Lung (tissue), 12 donors: ENCODE measurements around the gene PROX2. TPM values are rescaled to one million over a fixed set of nuclear protein-coding genes. Genes with fewer than 3 reads are reported as not detected.

Source experiments
- ATAC-seq: fragments of 200-7000 bp; cut with Tn5 transposase; one replicate; pipeline ENCODE4 v1.9.1; 2020; ENCODE audit warnings: moderate number of reproducible peaks; ENCODE audit not compliant: insufficient read depth, low FRiP score
- DNase-seq, 3 donors: peaks; one replicate each; pipeline ENCODE4 v3.0.0-alpha.2; 2013 to 2017
- H3K27ac ChIP-seq, 2 donors: one replicate each; pipeline ENCODE4 v1.5.1; 2013; ENCODE audit warnings: mild to moderate bottlenecking in 2 of 2, moderate library complexity in 2 of 2, control low read depth in 1 of 2, inconsistent platforms in 1 of 2, low read depth in 1 of 2, low read length in 1 of 2
- H3K27me3 ChIP-seq, 3 donors: one replicate each; pipeline ENCODE4 v1.5.1; 2013; ENCODE audit warnings: low read length in 2 of 3; ENCODE audit not compliant: control insufficient read depth in 3 of 3, insufficient read depth in 3 of 3
- H3K36me3 ChIP-seq, 4 donors: one replicate each; pipeline ENCODE4 v1.5.1; 2013; ENCODE audit warnings: low read length in 4 of 4, mild to moderate bottlenecking in 1 of 4, moderate library complexity in 1 of 4; ENCODE audit not compliant: control insufficient read depth in 4 of 4, insufficient read depth in 4 of 4
- H3K4me1 ChIP-seq, 5 donors: one replicate each; pipeline ENCODE4 v1.5.1; 2013; ENCODE audit warnings: low read length in 5 of 5, mild to moderate bottlenecking in 2 of 5, moderate library complexity in 1 of 5; ENCODE audit not compliant: control insufficient read depth in 5 of 5, insufficient read depth in 5 of 5
- H3K4me3 ChIP-seq: one replicate; pipeline ENCODE4 v1.5.1; 2013; ENCODE audit warnings: mild to moderate bottlenecking, control low read depth, moderate library complexity
- H3K9ac ChIP-seq, 2 donors: one replicate each; pipeline ENCODE4 v1.5.1; 2013; ENCODE audit warnings: low read length in 2 of 2, control low read depth in 1 of 2; ENCODE audit not compliant: insufficient read depth in 1 of 2
- H3K9me3 ChIP-seq, 4 donors: one replicate each; pipeline ENCODE4 v1.5.1; 2013; ENCODE audit warnings: low read length in 3 of 4, mild to moderate bottlenecking in 1 of 4, moderate library complexity in 1 of 4; ENCODE audit not compliant: control insufficient read depth in 4 of 4, insufficient read depth in 3 of 4
- WGBS, 2 donors: extraction: QIAGEN DNeasy Blood & Tissue Kit; methylation state at CpG; one replicate each; pipeline ENCODE4 v1.1.7; 2013; 5-methylcytosine and 5-hydroxymethylcytosine counted together
- polyA plus RNA-seq, 2 donors: library from polyadenylated mRNA; stranded (reverse); fragments of 200-250 nt; gene quantifications; one replicate each; pipeline ENCODE4 v1.2.1, GENCODE V29; 2013
- total RNA-seq, 2 donors: library from RNA; depleted of rRNA in 1 of 2; stranded (reverse); fragments of >200 nt in 1 of 2; gene quantifications; one replicate each; pipeline ENCODE4 v1.2.1, GENCODE V29; 2014 to 2021
- TF ChIP-seq, protein P1 (sequence below): IDR thresholded peaks from 2 replicates; pipeline ENCODE4 v1.5.1; 2012; ENCODE audit warnings: mild to moderate bottlenecking; ENCODE audit errors: control extremely low read depth, extremely low read depth
- donor health status: control.
- donor health status: control.
- donor health status: Bipolar disorder and iron deficiency.
- donor health status: healthy.
- donor health status: DM: yes; HTN: yes; CAD: no.

PROX2 gene
- total and polyA plus RNA-seq, 4 donors = 0.01 to 0.09 TPM; not detected in 2

GRCh38 chr14:74832849-74833248 lies 43.1 kb downstream of the PROX2 start:
- Histone ChIP-seq H3K9ac (no peak overlapping the region), H3K9me3 (no peaks in the 10 kb centered on the region), H3K27me3 (no peaks in the 10 kb centered on the region), H3K4me1 (no peaks in the 10 kb centered on the region), H3K27ac (no peak overlapping the region), H3K4me3 (no peak overlapping the region), H3K36me3 (peaks cover 9 to 36% (median 18%) of the 10 kb centered on the region in 4 donors)
- TF ChIP-seq, protein P1, sequence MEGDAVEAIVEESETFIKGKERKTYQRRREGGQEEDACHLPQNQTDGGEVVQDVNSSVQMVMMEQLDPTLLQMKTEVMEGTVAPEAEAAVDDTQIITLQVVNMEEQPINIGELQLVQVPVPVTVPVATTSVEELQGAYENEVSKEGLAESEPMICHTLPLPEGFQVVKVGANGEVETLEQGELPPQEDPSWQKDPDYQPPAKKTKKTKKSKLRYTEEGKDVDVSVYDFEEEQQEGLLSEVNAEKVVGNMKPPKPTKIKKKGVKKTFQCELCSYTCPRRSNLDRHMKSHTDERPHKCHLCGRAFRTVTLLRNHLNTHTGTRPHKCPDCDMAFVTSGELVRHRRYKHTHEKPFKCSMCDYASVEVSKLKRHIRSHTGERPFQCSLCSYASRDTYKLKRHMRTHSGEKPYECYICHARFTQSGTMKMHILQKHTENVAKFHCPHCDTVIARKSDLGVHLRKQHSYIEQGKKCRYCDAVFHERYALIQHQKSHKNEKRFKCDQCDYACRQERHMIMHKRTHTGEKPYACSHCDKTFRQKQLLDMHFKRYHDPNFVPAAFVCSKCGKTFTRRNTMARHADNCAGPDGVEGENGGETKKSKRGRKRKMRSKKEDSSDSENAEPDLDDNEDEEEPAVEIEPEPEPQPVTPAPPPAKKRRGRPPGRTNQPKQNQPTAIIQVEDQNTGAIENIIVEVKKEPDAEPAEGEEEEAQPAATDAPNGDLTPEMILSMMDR = no peak
- ATAC-seq (no peak), DNase-seq (no peak)
- WGBS, 2 donors = 92 to 94% methylated on average over 4 of the region's 4 CpGs

DNA sequence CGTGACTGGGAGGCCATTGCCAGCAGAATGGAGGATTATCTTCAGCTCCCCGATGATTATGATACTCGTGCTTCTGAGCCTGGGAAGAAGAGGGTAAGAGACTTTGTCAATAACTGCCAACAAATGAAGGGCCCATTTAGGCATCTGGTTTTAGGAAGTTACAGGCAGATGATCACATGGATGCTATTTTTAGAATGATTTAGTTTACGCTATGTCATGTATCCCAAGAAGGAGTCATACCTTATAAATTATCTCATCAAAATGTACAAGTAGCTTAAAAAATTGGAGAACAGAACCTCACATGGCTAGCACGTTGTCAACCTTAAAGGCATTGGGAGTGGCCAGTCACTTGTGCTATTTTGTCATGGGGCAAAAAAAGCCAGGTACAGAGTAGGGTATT lies 46.7 kb downstream of the PROX2 start:
- Histone ChIP-seq H3K4me3 (no peak overlapping the region), H3K36me3 (peaks cover 4 to 25% (median 12%) of the 10 kb centered on the region in 4 donors), H3K27ac (no peak overlapping the region), H3K9me3 (no peaks in the 10 kb centered on the region), H3K4me1 (no peaks in the 10 kb centered on the region), H3K27me3 (no peaks in the 10 kb centered on the region), H3K9ac (no peak overlapping the region)
- WGBS, 2 donors = 83 to 91% methylated on average over 5 of the region's 5 CpGs
- no peak for ATAC-seq
- DNase-seq = no peak
- TF ChIP-seq, protein P1 = no peak

DNA sequence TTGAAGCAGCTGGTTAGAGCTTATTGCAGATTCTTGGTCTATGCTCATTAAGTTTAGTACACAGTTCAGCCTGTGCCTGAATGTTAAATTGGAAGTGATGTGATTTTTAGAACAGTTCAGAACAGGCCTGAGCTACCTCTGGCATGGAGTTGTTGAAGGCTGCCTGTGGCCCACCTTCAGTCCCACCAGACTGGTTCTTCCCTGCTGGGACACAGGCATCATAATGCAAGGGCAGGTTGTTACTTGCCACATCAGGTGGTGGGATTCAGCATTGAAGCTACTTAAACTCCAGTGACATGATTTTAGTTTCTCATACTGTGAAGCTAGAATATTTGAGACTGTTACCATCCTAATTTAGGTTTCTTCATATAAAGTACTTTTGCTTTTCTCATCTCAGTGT lies 49.4 kb downstream of the PROX2 start:
- no peak overlapping the region for H3K9ac ChIP-seq
- no peak for ATAC-seq

More for the DNA sequence above, 49.4 kb downstream of the PROX2 start:
- H3K27me3 ChIP-seq = no peaks in the 10 kb centered on the region
- no peak overlapping the region for H3K27ac ChIP-seq
- H3K4me3 ChIP-seq = no peak overlapping the region
- TF ChIP-seq, protein P1 = no peak
- H3K9me3 ChIP-seq = no peaks in the 10 kb centered on the region
- peaks cover 4 to 29% (median 19%) of the 10 kb centered on the region in 4 donors for H3K36me3 ChIP-seq
- H3K4me1 ChIP-seq = no peaks in the 10 kb centered on the region
- DNase-seq = no peak

Other genes with a start within 250 kb of the PROX2 start
- gene AREL1, start 163.1 kb downstream of the PROX2 start, total RNA-seq = 10 to 100 TPM; 27.6 to 41.6 TPM
- 10 to 100 TPM; 10.5 to 20.0 TPM for gene AREL1, start 163.1 kb downstream of the PROX2 start, polyA plus RNA-seq
- 10 to 100 TPM; 39.2 to 41.2 TPM for gene FCF1, start 163.0 kb downstream of the PROX2 start, total RNA-seq
- 10 to 100 TPM in 1 of 2 donors, 1 to 10 TPM in 1; 7.6 to 37.9 TPM for gene FCF1, start 163.0 kb downstream of the PROX2 start, polyA plus RNA-seq
- gene YLPM1, start 112.8 kb downstream of the PROX2 start, total RNA-seq = 100 to 1,000 TPM in 1 of 2 donors, 10 to 100 TPM in 1; 42.2 to 124 TPM
- 10 to 100 TPM; 13.3 to 14.9 TPM for gene YLPM1, start 112.8 kb downstream of the PROX2 start, polyA plus RNA-seq
- gene DLST, start 5.8 kb upstream of the PROX2 start, total RNA-seq = 10 to 100 TPM; 76.5 to 79.1 TPM
- gene DLST, start 5.8 kb upstream of the PROX2 start, polyA plus RNA-seq = 10 to 100 TPM; 37.3 to 62.4 TPM
- 10 to 100 TPM in 1 of 2 donors, 1 to 10 TPM in 1; 2.2 to 13.0 TPM for gene RPS6KL1, start 47.1 kb upstream of the PROX2 start, total RNA-seq
- 1 to 10 TPM; 2.3 to 6.3 TPM for gene RPS6KL1, start 47.1 kb upstream of the PROX2 start, polyA plus RNA-seq
- 1 to 10 TPM; 4.9 to 8.7 TPM for gene PGF, start 79.5 kb upstream of the PROX2 start, total RNA-seq
- gene PGF, start 79.5 kb upstream of the PROX2 start, polyA plus RNA-seq = 1 to 10 TPM; 3.0 to 10.0 TPM
- 10 to 100 TPM; 34.7 to 35.4 TPM for gene EIF2B2, start 126.8 kb upstream of the PROX2 start, total RNA-seq
- 10 to 100 TPM; 19.6 to 45.2 TPM for gene EIF2B2, start 126.8 kb upstream of the PROX2 start, polyA plus RNA-seq
- 10 to 100 TPM; 21.7 to 60.6 TPM for gene MLH3, start 175.3 kb upstream of the PROX2 start, total RNA-seq
- 10 to 100 TPM; 10.1 to 18.1 TPM for gene MLH3, start 175.3 kb upstream of the PROX2 start, polyA plus RNA-seq
- gene ACYP1, start 187.9 kb upstream of the PROX2 start, total RNA-seq = 10 to 100 TPM; 16.1 to 17.5 TPM
- 10 to 100 TPM; 11.6 to 35.5 TPM for gene ACYP1, start 187.9 kb upstream of the PROX2 start, polyA plus RNA-seq
- 1 to 10 TPM; 5.6 to 6.7 TPM for gene ZC2HC1C, start 193.5 kb upstream of the PROX2 start, total RNA-seq
- 1 to 10 TPM; 2.7 to 7.6 TPM for gene ZC2HC1C, start 193.5 kb upstream of the PROX2 start, polyA plus RNA-seq